ENCODE results near the gene MMD2.

DNA sequence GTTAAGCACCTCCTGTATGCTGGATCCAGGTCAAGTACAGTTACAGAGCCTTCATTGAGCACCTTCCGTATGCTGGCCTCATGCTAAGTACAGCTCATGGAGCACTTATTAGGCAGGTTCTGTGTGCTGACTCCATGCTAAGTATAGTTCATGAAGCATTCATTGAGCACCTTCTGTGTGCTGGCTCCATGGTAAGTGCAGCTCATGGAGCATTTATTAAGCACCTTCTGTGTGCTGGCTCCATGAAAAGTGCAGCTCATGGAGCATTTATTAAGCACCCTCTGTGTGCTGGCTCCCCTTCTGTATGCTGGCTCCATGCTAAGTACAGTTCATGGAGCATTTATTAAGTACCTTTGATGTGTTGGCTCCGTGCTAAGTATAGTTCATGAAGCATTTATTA lies 30.5 kb downstream of the MMD2 start:
- TF ChIP-seq POLR2A (IDR thresholded peaks at IDR 0.05; ENCODE audit: low read depth, low read length): no peak
- no peak for TF ChIP-seq POLR2AphosphoS5 (IDR thresholded peaks at IDR 0.05; ENCODE audit: low read depth, low read length)
- no peak for TF ChIP-seq TAF1 (IDR thresholded peaks at IDR 0.05; ENCODE audit: borderline replicate concordance, low read depth, low read length)

Data from GM12892 (cell line).